HCT116 (cell line): ENCODE data around the gene FSIP1.

Experiments used
- CEBPB ChIP-seq: IDR thresholded peaks from 2 replicates; pipeline ENCODE4 v1.6.1; 2012; ENCODE audit warnings: low read depth
- EZH2 ChIP-seq: fragments of 200-600 bp; sonication (generic); IDR thresholded peaks from 2 replicates; pipeline ENCODE4 v1.6.1; 2017; ENCODE audit warnings: antibody characterized with exemption, mixed run types
- JUND ChIP-seq: IDR thresholded peaks from 2 replicates; pipeline ENCODE4 v1.6.1; 2012
- POLR2A ChIP-seq: IDR thresholded peaks from 2 replicates; pipeline ENCODE4 v1.7.0; 2011; ENCODE audit warnings: borderline replicate concordance; ENCODE audit not compliant: insufficient read depth, insufficient read length; ENCODE audit errors: extremely low read depth
- RAD21 ChIP-seq: IDR thresholded peaks from 2 replicates; pipeline ENCODE4 v1.6.1; 2012; ENCODE audit warnings: low read depth, mild to moderate bottlenecking
- SP1 ChIP-seq: IDR thresholded peaks from 2 replicates; pipeline ENCODE4 v1.6.1; 2012; ENCODE audit warnings: low read depth
- ZFX ChIP-seq: fragments of 450-650 bp; IDR thresholded peaks from 2 replicates; pipeline ENCODE4 v1.6.1; 2017
- ZNF274 ChIP-seq: fragments of 200-500 bp; sonication (Bioruptor generic); IDR thresholded peaks from 2 replicates; pipeline ENCODE4 v1.6.1; 2014; ENCODE audit warnings: mild to moderate bottlenecking, low read depth, low read length, inconsistent platforms
- TF ChIP-seq, protein P1 (sequence below), 3 experiments: fragments of 200-600 bp in 1 of 3; sonication (generic) in 1 of 3; IDR thresholded peaks in 2 of 3; conservative IDR thresholded peaks in 1 of 3; 2 replicates each; pipeline ENCODE4 v1.5.1; 2012 to 2017; ENCODE audit warnings: low read depth in 2 of 3, low read length in 2 of 3, antibody characterized with exemption in 1 of 3, borderline replicate concordance in 1 of 3, control low read depth in 1 of 3, mild to moderate bottlenecking in 1 of 3, mixed read lengths in 1 of 3, mixed run types in 1 of 3, moderate library complexity in 1 of 3; ENCODE audit not compliant: insufficient read depth in 1 of 3
- TF ChIP-seq, protein P2 (sequence below): IDR thresholded peaks from 2 replicates; pipeline ENCODE4 v1.6.1; 2012; ENCODE audit warnings: low read depth
- TF ChIP-seq, protein P3 (sequence below): IDR thresholded peaks from 2 replicates; pipeline ENCODE4 v1.6.1; 2012

DNA sequence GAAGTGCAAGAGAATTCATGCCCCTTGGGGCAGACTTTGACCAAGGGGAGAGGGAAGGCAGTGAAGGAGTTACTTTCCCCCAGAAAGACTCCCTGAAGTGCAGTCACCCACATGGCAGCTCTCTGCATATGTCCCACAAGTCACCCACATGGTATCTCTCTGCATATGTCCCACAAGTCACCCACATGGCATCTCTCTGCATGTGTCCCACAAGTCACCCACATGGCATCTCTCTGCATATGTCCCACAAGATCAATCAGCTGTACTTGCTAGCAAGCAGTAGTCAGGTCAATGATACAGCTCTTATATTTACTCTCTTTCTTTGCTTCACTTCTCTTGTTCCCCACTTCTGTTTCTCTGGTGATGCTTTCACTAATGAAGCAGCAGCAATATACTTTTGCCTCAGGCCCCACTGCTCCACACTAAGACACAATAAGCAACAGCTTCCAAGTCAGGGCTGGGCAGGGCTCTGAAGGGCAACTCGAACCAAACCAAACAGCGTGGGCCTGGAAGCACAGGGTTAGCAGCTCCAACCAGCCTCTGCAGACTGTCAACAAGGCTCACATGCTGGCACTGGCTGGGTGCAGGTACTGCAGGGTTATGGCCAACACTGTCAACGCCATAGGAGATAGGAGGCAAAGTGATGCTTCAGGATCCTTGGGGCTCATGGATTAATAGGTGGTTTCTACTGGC is 155.0 kb downstream of the FSIP1 start:
- TF ChIP-seq, protein P1, sequence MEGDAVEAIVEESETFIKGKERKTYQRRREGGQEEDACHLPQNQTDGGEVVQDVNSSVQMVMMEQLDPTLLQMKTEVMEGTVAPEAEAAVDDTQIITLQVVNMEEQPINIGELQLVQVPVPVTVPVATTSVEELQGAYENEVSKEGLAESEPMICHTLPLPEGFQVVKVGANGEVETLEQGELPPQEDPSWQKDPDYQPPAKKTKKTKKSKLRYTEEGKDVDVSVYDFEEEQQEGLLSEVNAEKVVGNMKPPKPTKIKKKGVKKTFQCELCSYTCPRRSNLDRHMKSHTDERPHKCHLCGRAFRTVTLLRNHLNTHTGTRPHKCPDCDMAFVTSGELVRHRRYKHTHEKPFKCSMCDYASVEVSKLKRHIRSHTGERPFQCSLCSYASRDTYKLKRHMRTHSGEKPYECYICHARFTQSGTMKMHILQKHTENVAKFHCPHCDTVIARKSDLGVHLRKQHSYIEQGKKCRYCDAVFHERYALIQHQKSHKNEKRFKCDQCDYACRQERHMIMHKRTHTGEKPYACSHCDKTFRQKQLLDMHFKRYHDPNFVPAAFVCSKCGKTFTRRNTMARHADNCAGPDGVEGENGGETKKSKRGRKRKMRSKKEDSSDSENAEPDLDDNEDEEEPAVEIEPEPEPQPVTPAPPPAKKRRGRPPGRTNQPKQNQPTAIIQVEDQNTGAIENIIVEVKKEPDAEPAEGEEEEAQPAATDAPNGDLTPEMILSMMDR (IDR thresholded peaks at IDR 0.05 in 2 of 3, conservative IDR thresholded peaks at IDR 0.05 in 1 of 3; ENCODE audit: borderline replicate concordance in 1 of 3, insufficient read depth in 1 of 3, low read depth in 2 of 3, low read length in 2 of 3) = no peak
- no peak for TF ChIP-seq ZFX
- no peak for TF ChIP-seq POLR2A
- TF ChIP-seq, protein P2, sequence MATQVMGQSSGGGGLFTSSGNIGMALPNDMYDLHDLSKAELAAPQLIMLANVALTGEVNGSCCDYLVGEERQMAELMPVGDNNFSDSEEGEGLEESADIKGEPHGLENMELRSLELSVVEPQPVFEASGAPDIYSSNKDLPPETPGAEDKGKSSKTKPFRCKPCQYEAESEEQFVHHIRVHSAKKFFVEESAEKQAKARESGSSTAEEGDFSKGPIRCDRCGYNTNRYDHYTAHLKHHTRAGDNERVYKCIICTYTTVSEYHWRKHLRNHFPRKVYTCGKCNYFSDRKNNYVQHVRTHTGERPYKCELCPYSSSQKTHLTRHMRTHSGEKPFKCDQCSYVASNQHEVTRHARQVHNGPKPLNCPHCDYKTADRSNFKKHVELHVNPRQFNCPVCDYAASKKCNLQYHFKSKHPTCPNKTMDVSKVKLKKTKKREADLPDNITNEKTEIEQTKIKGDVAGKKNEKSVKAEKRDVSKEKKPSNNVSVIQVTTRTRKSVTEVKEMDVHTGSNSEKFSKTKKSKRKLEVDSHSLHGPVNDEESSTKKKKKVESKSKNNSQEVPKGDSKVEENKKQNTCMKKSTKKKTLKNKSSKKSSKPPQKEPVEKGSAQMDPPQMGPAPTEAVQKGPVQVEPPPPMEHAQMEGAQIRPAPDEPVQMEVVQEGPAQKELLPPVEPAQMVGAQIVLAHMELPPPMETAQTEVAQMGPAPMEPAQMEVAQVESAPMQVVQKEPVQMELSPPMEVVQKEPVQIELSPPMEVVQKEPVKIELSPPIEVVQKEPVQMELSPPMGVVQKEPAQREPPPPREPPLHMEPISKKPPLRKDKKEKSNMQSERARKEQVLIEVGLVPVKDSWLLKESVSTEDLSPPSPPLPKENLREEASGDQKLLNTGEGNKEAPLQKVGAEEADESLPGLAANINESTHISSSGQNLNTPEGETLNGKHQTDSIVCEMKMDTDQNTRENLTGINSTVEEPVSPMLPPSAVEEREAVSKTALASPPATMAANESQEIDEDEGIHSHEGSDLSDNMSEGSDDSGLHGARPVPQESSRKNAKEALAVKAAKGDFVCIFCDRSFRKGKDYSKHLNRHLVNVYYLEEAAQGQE = no peak
- no peak for TF ChIP-seq EZH2
- no peak for TF ChIP-seq JUND
- TF ChIP-seq, protein P3, sequence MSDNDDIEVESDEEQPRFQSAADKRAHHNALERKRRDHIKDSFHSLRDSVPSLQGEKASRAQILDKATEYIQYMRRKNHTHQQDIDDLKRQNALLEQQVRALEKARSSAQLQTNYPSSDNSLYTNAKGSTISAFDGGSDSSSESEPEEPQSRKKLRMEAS = no peak
- TF ChIP-seq RAD21 = no peak
- no peak for TF ChIP-seq ZNF274
- TF ChIP-seq SP1 = no peak
- no peak for TF ChIP-seq CEBPB
